Muscle of leg (tissue), 11 donors: Measurements from ENCODE around the gene CHADL. TPM values are rescaled to one million over a fixed set of nuclear protein-coding genes. Genes with fewer than 3 reads are reported as not detected.

Source experiments
- DNase-seq: peaks from one replicate; pipeline ENCODE4 v3.0.0; 2013
- H3K27ac ChIP-seq: one replicate; pipeline ENCODE4 v1.5.1; 2013; ENCODE audit warnings: mild to moderate bottlenecking, low read length, control low read depth
- H3K27me3 ChIP-seq: one replicate; pipeline ENCODE4 v1.6.1; 2013; ENCODE audit warnings: low read length; ENCODE audit not compliant: control insufficient read depth, insufficient read depth
- H3K36me3 ChIP-seq: one replicate; pipeline ENCODE4 v1.6.1; 2013; ENCODE audit warnings: low read length; ENCODE audit not compliant: control insufficient read depth, insufficient read depth
- H3K4me1 ChIP-seq: one replicate; pipeline ENCODE4 v1.6.1; 2013; ENCODE audit warnings: low read length; ENCODE audit not compliant: control insufficient read depth, insufficient read depth
- H3K4me3 ChIP-seq: one replicate; pipeline ENCODE4 v1.5.1; 2013; ENCODE audit warnings: low read length, control low read depth
- H3K9me3 ChIP-seq: replicated peaks from 2 replicates; pipeline ENCODE4 v1.6.1; 2013; ENCODE audit warnings: low read depth, low read length; ENCODE audit not compliant: control insufficient read depth
- WGBS: methylation state at CpG from one replicate; pipeline ENCODE4 v1.1.5; 2013; ENCODE audit warnings: missing lambda C conversion rate; ENCODE audit not compliant: insufficient coverage; 5-methylcytosine and 5-hydroxymethylcytosine counted together
- polyA plus RNA-seq, 8 donors: library from polyadenylated mRNA; unstranded; fragments of 120-200 nt; gene quantifications; one replicate each; pipeline versions ENCODE4 v1.2.1 to v1.2.3, GENCODE V29; 2013; ENCODE audit warnings: inconsistent platforms in 1 of 8, low replicate concordance in 1 of 8; ENCODE audit not compliant: insufficient read length in 8 of 8, insufficient read depth in 1 of 8
- total RNA-seq: library from RNA; stranded (reverse); fragments of 120-200 nt; gene quantifications from one replicate; pipeline ENCODE4 v1.2.4, GENCODE V29; 2013

CHADL gene
- total and polyA plus RNA-seq, 9 donors, result 2.8 to 5.4 (median 4.7) TPM

DNA sequence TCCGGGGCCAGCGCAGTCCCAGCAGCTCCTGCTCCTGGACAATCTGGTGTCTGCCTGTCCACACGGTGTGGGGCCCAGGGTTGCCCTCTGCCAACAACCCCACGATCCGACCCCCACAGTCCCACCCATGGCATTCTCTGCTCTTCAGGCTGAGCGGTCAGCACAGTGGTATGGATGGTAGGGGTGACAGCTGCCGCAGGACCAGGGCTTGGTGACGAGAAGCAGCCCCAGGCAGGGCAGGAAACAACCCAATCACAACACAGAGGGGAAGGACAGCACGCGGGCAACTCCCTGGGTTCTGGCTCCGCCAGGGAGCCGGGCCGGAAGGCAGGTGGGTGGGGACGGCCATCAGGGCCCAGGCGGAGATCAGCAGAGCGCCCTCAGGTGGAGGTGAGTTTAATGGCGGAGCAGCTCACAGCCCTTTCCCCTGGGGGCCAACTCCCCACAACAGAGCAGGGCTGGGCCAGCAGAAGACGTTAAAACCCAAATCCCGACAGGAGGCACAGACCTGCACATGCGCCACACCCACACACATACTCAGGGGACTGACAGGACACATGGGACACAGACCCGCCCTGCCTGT lies 5.3 kb upstream of the CHADL start:
- Histone ChIP-seq H3K4me1 (no peaks in the 10 kb centered on the region), H3K27me3 (no peaks in the 10 kb centered on the region), H3K4me3 (no peak overlapping the region), H3K36me3 (peaks cover 53% of the 10 kb centered on the region), H3K9me3 (no peaks in the 10 kb centered on the region), H3K27ac (no peak overlapping the region)
- 74% methylated on average over 8 of the region's 21 CpGs for WGBS
- no peak for DNase-seq

DNA sequence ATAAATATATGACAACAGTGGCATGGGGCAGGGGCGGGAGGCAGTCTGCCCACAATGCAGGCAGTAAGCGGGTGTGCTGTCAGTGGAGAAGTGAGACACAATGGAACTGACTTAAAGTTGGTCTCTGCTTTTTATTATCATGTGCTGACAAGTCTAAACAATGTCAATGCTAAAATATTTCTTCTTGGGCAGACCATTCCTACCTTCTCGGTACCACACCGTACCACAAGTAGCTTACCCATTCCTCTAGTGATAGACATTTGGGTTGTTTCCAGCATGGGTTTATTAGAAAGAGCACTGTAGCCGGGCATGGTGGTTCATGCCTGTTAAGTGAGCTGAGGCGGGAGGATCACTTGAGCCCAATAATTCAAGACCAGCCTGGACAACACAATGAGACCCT lies 2.6 kb upstream of the CHADL start:
- H3K4me1 ChIP-seq, result peaks cover 9% of the 10 kb centered on the region
- WGBS, result 86% methylated on average over 2 of the region's 6 CpGs
- no peak overlapping the region for H3K4me3 ChIP-seq
- no peak for DNase-seq
- H3K36me3 ChIP-seq, result peaks cover 28% of the 10 kb centered on the region
- no peak overlapping the region for H3K27ac ChIP-seq
- H3K9me3 ChIP-seq, result no peaks in the 10 kb centered on the region
- no peaks in the 10 kb centered on the region for H3K27me3 ChIP-seq

DNA sequence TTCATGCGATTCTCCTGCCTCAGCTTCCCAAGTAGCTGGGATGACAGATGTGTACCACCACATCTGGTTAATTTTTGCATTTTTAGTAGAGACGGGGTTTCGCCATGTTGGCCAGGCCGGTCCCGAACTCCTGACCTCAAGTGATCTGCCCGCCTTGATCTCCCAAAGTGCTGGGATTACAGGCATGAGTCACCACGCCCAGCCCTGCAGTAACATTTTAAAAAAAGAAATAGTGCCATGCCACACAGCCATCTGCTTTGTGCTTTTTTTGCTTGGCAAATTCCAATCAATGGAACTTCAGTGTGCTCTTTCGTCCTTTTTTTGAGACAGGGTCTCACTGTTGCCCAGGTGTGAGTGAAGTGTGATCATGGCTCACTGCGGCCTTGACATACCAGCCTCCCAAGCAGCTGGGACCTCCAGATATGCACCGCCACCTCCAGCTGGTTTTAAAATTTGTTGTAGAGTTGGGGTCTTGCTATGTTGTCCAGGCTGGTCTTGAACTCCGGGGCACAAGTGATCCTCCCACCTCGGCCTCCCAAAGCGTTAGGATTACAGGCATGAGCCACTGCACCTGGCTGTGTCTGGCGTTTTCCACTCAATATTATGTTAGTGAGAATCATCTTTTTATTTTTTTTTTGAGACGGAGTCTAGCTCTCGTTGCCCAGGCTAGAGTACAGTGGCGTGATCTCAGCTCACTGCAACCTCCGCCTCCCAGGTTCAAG lies 1.8 kb upstream of the CHADL start:
- H3K27ac ChIP-seq, result no peak overlapping the region
- H3K9me3 ChIP-seq, result no peaks in the 10 kb centered on the region
- no peak overlapping the region for H3K4me3 ChIP-seq
- peaks cover 20% of the 10 kb centered on the region for H3K36me3 ChIP-seq
- no peaks in the 10 kb centered on the region for H3K27me3 ChIP-seq
- WGBS, result 88% methylated on average over 14 of the region's 18 CpGs
- H3K4me1 ChIP-seq, result peaks cover 13% of the 10 kb centered on the region
- no peak for DNase-seq

DNA sequence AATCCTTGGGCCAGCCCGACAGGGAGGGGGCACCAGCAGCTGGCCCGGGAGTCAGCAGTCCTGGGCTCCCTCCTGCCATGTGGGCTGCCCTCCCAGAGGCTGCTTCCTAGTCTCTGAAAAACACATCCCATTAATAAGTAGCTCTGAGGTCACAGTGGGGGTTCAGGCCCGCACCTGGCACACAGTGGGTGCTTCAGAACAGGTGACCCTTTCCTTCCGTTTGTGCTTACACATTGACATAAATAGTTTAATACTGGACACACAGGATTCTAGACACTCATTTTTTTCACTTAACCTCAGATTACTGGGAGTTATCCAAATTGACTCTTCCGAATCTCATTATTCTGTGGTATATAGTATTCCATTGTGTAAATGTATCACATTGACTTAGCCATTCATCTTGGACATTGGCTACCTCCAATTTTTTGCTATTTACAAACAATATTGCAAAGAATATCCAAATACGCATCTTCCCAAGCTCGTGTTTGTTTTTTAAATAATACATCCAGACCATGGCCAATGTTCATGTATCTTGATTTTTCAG lies 474 bp upstream of the CHADL start:
- no peak overlapping the region for H3K27ac ChIP-seq
- H3K27me3 ChIP-seq, result no peaks in the 10 kb centered on the region
- peaks cover 19% of the 10 kb centered on the region for H3K4me1 ChIP-seq
- H3K4me3 ChIP-seq, result no peak overlapping the region
- DNase-seq, result no peak
- WGBS, result 100% methylated on average over 2 of the region's 7 CpGs
- H3K36me3 ChIP-seq, result peaks cover 11% of the 10 kb centered on the region
- H3K9me3 ChIP-seq, result no peaks in the 10 kb centered on the region

DNA sequence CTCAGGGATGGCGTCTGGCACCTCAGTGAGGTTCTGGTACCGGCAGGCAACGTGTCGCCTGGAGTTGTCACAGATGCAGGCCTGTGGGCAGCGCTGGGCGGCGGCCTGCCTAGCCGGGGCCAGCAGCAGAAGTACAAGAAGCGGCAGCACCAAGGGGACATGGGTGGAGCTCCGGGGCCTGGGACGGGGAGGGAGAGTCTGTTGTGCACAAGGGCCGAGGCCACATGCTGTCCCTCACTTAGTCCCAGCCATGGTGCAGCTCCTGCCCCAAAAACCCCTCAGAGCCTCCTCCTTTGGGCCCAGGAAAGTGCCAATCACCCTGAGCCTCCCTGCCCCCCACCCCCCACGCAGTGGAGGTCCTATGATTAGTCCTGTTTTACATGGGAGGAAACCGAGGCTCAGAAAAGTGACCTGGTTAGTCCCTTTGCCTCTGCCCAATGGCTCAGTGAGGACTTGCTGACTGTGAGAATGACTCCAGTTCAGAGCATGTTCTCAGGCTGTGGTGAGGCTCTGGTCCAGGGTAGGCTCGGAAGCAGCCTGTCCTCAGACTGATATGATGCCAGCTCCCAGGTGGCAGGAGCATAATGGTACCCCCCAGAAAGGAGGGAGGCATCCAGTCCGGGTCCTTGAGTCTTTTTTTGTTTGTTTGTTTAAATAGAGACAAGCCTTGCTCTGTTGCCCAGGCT lies 1.1 kb downstream of the CHADL start:
- DNase-seq, result no peak
- WGBS, result 87% methylated on average over 7 of the region's 16 CpGs
- Histone ChIP-seq H3K4me3 (no peak overlapping the region), H3K36me3 (no peaks in the 10 kb centered on the region), H3K4me1 (peaks cover 25% of the 10 kb centered on the region), H3K27ac (no peak overlapping the region), H3K9me3 (no peaks in the 10 kb centered on the region), H3K27me3 (no peaks in the 10 kb centered on the region)

DNA sequence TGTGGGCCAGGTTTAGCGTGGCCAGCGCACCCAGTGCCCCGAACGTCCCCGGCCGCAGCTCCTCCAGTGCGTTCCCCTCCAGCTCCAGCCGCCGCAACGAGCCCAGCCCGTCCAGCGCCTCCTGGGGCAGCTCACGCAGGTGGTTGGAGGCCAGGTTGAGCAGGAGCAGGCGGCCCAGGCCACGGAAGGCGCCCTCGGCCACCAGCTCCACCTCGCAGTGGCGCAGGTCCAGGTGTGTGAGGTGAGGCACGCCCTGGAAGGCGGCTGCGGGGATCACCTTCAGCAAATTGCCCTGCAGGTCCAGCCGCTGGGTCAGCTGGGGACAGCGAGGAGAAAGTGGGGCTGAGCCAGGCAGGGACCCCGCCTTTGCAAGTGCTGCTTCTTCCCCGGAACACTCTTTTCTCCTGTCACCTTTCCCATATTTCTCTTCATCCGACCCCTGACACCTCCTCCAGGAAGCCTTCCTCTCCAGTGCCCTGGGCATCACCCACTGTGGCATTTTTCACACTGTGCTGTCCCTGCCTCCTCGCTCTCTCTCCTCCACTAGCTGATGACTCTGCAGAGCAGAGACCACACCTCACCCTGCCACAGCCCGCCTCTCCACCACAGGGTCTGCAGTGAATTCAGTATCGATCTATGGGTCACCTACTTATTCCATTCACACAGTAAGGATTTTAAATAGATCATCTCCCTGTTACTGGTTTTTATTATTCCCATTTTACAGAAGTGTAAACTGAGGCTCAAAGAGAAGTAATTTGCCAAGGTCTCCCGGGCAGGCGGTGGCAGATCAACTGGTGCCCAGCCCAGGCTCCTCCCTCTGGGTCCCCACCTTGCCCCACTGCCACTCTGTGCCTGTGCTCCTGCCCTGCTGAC lies 1.9 kb downstream of the CHADL start:
- peaks cover 25% of the 10 kb centered on the region for H3K4me1 ChIP-seq
- DNase-seq, result no peak
- H3K9me3 ChIP-seq, result no peaks in the 10 kb centered on the region
- WGBS, result 79% methylated on average over 26 of the region's 32 CpGs
- H3K4me3 ChIP-seq, result no peak overlapping the region
- H3K27ac ChIP-seq, result no peak overlapping the region
- no peaks in the 10 kb centered on the region for H3K27me3 ChIP-seq
- H3K36me3 ChIP-seq, result no peaks in the 10 kb centered on the region

DNA sequence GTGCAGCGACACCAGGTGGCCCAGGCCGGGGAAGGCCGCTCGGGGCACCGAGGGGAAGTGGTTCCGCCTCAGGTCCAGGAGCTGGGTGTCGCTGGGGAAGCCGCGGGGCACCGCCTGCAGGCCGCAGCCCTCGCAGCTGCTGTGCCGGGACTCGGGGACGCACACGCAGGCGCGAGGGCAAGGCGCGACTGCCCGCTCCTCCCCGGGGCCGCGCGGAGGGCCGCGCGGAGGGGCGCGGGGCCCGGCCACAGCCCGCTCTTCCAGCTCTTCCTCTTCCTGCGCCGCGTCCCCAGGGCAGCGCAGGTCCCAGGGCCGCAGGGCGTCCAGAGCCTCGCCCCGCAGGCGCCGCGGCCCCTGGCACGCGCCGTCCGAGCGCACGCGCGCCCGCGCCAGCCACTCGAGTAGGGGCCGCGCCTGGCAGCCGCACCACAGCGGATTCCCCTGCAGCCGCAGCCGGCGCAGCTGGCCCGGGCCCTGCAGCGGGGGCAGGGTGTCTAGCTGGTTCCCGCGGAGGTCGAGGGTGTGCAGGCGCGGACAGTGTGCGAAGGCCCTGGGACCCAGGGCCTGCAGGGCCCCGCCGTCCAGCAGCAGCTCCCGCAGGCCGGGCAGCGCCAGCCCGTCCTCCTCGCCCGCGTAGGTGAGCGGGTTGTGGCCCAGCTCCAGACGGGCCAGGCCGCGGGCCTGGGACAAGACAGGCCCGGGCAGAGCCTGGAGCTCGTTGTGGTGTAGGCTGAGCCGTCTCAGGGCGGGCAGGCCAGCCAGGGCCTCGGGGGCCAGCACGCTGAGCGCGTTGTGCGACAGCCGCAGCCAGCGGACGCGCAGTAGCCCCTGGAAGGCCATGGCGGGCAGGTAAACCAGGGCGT lies 2.8 kb downstream of the CHADL start:
- H3K9me3 ChIP-seq, result no peaks in the 10 kb centered on the region
- no peaks in the 10 kb centered on the region for H3K36me3 ChIP-seq
- H3K4me1 ChIP-seq, result peaks cover 25% of the 10 kb centered on the region
- H3K27me3 ChIP-seq, result no peaks in the 10 kb centered on the region
- peak overlapping the region; percentile 30 for H3K4me3 ChIP-seq
- DNase-seq, result peak; percentile 74
- no peak overlapping the region for H3K27ac ChIP-seq
- 8% methylated on average over 96 of the region's 97 CpGs for WGBS

DNA sequence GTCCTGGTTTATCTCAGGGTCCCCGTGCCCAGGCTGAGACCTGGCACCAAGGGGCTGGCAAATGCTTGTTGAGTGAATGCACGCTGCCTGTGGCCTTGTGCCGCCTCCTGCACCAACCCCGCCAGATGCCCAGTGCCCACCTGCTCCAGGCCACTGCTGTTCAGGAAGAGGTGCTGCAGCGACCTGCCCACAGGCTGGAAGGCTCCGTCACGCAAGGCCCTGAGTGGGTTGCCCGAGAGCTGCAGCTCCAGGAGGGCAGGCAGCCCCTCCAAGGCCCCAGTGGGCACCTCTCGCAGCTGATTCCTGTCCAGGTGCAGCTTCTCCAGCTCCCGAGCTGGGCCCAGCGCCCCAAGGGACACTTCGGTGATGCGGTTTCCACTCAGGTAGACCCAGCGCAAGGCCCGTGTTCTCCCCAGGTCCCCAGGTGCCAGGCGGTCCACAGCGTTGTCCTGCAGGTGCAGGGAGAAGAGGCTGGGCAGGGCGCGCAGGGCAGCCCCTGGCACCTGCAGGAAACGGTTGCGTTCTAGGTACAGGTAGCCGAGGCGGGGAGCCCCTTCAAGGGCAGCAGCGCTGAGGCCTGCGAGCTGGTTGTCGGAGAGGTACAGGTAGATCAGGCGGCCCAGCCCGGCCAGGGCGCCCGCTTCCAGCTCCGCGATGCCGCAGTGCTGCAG lies 3.6 kb downstream of the CHADL start:
- no peak for DNase-seq
- no peaks in the 10 kb centered on the region for H3K36me3 ChIP-seq
- no peaks in the 10 kb centered on the region for H3K9me3 ChIP-seq
- no peak overlapping the region for H3K27ac ChIP-seq
- H3K27me3 ChIP-seq, result no peaks in the 10 kb centered on the region
- H3K4me1 ChIP-seq, result peaks cover 25% of the 10 kb centered on the region
- H3K4me3 ChIP-seq, result peak overlapping the region; percentile 30
- WGBS, result 46% methylated on average over 33 of the region's 33 CpGs
